Ecto neural progenitor cell (in vitro differentiated cells): ENCODE data around the gene PRIM2.
"Not testable (repeated sequence)": the region's sequence is repeated elsewhere in the genome, so short reads cannot be mapped to it uniquely, and the experiment has no call there.

ENCODE experiments used
- DNase-seq: peaks from one replicate; pipeline ENCODE4 v3.0.0-alpha.2; 2018; ENCODE audit warnings: low spot score

Gene PRIM2

DNA sequence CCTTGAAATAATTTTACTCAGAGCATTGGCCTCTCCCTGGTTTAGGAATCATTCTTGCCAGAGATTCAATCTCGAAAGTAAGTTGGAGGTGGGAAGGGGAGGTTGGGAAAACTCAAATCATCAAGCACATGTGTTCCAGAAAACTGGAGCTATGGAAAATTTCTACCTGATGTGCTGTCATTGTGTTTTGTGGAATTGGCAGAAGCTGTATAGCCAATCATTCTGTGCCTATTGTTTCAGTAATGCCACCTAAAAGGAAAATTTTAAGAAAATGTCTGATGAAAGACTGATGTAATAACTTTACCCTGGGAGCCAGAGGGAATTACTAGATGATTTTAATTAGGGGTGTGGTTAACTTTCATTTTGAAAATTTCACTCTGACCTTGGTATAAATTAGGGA is 187.8 kb downstream of the PRIM2 start:
- not testable (repeated sequence) for DNase-seq

DNA sequence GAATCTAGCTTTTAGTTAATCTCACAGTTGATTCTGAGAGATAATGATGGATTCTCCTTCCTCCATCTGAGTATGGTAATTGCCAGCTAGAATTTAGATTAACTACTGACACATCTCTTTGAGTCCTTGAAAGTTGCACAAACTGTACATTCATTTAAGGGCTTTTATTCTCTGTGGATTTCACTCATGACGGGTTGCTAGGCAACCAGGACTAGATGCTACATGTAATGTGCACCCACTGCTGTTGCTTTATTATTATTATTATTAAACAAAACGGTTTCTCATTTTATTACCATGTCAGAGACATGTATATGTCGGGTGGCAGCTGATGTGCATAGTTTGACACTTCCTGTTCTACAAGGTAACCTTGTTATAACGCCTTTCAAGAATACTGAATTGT is 193.0 kb downstream of the PRIM2 start:
- DNase-seq: not testable (repeated sequence)

DNA sequence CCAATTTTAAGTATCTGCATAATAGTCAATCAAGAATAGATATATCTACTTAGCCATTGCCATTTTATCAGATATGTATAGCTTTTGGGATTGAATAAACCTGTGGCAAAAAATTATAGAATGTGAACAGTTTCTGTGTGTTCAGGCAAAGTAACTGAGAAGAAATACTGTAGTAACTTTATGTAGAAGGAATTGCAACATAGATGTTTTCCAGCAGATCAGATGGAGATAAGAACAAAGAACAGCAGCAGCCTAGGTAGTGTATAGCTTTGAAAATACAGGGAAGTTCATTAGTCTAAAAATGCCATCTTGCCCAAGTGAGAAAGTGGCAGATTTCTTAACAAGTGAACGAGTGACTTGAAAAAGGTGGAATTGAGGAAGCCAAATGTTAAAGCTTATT is 197.7 kb downstream of the PRIM2 start:
- DNase-seq: not testable (repeated sequence)

DNA sequence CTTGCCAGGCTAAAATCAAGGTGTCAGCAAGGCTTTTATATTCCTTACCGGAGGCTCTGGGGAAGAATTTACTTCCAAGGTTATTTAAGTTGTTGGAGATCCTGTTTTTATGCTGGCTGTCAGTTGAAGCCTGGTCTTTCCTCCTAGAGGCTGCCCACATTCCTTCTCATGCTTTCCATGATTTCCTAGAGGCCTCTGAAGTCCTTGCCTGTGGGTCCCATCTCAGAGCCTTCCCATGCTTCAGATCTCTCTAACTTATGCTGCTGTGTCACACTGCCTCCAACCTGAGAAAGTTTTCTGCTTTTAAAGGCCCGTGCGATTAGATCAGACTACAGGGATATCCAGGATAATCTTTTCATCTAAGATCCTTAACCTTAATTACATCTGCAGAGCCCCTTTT is 198.4 kb downstream of the PRIM2 start:
- DNase-seq: not testable (repeated sequence)

DNA sequence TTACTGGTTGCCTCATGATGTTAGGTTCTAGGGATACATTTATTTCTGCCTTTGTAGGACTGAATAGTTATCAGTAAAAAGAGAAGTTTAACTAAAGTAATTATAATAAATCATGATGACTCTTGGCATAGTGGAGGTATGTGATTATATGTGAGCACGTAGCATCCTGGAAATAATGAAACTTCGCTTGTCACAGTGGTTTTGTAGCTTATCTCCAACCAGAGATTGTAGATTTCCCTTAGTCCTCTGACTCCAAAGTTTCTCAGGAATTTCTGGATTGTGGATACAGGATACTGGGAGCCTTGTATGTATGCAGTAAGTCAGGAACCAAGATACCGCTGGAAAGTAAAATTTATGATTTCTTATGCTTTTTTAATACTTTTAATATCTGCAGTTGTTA is 199.3 kb downstream of the PRIM2 start:
- not testable (repeated sequence) for DNase-seq

DNA sequence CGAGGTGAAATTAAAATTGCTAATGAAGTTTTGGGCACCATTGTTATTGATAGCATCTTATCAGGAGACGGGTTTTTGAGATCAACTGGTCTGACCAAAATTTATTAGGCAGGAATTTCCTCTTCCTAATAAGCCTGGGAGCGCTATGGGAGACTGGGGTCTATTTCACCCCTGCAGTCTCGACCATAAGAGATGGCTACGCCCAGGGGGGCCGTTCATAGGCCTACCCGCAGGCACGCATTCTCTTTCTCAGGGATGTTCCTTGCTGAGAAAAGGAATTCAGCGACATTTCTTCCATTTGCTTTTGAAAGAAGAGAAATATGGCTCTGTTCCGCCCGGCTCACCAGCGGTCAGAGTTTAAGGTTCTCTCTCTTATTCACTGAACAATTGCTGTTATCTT is 201.8 kb downstream of the PRIM2 start:
- DNase-seq: not testable (repeated sequence)

DNA sequence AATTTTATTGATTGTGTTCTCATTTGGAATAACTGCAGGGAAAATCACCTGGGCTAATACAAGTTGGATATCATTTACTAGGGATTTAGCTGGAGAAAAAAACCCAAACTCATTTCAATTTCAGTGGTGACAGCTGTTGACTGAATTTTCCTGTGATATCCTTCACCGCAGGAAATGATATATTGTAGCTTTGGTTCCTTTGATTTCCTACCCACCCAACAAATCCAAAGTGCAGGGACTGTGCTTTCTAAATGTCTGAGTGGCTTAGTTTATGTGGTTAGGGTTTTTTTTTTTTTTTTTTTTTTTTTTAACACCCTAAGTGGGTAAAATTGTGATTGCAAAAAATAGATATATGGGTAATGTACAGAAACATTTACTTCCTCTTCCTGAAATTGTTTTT is 203.7 kb downstream of the PRIM2 start:
- DNase-seq: not testable (repeated sequence)

DNA sequence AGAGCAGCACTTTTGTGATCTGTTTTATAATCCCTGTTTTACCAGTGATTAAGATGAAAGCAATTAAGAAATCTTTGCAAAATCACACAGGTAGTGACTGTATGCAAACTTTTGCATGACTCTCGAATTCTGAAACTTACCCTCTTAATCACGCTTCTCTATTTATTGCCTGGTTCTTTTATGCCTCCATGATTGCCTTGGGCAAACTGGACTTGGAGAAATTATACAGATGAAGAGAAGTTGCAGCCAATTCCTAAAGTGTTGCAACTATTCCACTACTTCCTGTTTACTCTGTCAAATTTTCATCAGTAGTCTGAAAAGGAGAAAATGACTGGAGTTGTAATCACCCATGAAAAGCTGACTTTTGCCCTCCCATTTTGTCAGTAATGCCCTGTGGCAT is 205.8 kb downstream of the PRIM2 start:
- not testable (repeated sequence) for DNase-seq

DNA sequence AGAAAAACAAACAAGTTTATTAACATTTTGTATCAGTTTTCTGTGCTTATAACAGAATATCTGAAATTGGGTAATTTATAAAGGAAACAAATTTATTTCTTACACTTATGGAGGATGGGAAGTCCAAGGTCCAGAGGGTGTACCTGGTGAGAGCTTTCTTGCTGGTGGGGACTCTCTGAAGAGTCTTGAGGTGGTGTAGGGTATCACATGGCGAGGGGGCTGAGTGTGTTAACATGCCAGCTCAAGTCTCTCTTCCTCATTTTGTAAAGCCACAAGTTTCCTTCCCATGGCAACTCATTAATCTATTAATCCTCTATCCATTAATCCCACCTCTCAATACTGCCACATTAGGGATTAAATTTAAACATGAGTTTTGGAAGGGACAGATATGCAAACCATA is 212.3 kb downstream of the PRIM2 start:
- DNase-seq: not testable (repeated sequence)

DNA sequence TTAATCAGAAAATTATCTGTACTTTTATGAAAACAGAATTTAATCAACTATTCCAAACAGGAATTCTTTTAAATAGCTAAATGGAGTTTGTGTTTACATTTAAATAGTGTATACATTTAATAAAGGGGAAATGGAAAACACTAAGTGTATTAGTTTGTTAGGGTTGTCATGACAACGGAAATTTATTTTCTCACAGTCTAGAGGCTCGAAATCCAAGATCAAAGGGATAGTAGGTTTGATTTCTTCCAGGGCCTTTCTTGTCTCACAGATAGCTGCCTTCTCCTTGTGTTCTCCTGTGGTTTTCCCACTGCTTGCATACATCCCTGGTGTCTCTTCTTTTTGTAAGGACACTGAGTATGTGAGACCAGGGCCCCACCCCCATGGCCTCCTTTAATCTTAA is 215.2 kb downstream of the PRIM2 start:
- DNase-seq: not testable (repeated sequence)

DNA sequence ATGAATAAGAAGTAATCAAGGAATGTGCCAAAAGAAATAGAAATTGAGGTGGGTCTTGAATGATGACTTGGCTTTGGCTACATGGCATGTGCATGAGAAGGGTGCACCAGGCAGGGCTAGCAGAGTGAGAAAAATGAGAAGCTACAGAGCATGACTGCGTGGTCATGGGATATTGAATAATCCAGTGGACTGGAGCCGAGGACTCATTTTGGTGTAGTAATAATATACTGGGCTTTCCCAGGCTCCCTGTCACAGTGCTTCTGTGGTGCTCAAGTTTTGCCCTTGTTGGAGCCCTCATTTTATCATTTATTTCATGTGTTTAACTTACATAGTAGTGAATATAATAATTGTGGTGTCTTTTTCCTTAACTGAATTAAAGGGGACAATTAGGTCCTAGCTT is 217.7 kb downstream of the PRIM2 start:
- DNase-seq: not testable (repeated sequence)

DNA sequence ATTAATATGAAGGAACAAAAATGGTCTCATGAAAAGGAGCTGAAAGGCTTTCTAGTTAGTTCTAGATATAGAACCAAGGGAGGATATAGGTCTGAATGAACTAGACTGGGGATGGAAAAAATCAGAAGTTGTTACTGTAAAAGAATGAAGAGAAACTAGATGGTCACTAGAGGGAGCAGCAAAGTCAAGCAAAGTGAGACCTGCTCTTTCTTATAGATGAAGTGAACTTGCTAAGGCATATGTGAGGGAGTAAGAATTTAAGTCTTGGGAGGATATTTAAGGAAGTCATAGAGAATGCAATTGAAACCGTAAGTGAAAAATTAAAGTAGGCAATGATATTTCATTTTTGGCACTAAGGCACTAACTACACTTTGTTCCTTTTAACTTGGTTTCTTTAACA is 218.6 kb downstream of the PRIM2 start:
- DNase-seq: not testable (repeated sequence)

DNA sequence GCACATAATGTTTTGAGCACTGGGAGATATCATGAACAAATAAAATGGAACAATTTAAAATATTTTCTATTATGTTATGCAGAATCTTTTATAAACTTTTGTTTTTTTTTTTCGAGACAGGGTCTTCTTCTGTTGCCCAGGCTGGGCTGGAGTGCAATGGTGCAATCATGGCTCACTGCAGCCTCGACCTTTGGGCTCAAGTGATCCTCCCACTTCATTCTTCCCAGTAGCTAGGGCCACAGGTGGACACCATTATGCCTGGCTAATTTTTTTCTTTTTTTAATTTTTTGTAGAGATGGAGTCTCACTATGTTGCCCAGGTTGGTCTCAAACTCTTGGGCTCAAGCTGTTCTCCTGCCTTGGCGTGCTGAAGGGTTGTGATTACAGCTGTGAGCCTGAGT is 220.5 kb downstream of the PRIM2 start:
- DNase-seq: not testable (repeated sequence)

DNA sequence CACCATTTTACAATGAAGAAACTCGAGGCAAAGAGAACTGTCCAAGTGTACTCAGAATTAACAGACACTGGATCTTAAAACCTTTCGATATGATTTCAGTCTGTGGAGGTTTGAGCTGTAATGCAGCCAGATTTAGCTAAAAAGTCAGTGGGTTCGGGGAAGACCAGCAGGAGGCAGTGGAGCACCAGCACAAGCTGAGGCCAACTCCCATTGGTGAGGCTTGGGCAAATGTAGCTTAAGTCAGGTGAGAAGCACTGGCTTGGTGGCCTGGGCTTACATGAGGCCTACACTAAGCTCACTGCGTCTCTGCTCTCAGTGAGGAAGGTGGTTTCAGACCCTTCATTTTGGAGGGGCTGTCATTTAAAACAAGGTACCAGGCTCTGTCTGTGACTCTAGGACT is 234.5 kb downstream of the PRIM2 start:
- DNase-seq: not testable (repeated sequence)

DNA sequence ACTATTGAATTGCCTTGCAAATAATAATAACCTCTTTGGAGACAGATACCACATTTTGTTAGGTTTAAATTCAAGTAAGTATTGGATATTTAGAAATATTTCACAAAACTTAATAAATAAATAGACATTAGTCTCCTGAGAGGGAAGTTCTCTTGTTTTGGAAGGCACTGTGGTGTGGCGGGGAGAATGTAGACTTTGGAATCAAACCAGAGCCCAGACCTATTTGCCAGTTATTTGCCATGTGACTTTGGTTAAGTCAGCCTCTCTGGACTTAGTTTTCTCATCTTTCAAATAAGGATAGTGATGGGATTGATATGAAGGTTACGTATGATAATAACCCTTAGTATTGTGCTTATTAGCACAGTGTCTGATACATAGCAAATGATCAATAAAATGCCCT is 240.4 kb downstream of the PRIM2 start:
- not testable (repeated sequence) for DNase-seq

DNA sequence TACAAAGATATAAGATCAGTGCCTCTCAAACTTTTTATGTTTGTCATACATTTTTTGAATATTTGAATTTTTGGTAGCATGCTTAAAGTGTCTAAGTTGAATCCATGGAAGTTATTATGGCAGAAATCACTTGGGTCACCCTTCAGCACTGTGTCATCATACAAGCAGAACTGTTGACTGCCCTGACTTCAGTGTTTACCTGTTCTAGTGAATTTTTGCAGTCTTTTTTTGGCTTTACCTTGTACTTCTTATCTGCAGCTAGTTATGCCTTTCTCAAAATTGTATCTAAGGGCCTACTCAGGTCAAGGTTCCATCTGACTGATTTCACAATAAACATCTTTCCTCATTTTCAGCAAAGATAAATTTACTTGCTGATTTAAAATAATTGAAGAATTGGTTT is 241.7 kb downstream of the PRIM2 start:
- not testable (repeated sequence) for DNase-seq

DNA sequence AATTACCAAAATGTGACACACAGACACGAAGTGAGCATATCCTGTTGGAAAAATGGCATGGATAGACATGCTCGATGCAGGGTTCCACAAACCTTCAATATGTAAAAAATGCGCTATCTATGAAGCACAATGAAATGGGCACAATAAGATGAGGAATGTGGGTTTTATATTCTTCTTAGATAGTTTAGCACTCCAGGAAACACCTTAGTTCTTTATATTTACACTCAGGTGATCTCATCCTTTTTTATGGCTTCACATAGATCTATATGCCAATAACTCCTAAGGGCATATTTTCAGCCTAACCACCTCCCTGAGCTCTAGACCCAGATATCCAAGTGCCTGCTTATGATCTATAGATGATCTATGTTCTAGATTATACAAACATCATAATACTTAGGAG is 244.8 kb downstream of the PRIM2 start:
- not testable (repeated sequence) for DNase-seq

DNA sequence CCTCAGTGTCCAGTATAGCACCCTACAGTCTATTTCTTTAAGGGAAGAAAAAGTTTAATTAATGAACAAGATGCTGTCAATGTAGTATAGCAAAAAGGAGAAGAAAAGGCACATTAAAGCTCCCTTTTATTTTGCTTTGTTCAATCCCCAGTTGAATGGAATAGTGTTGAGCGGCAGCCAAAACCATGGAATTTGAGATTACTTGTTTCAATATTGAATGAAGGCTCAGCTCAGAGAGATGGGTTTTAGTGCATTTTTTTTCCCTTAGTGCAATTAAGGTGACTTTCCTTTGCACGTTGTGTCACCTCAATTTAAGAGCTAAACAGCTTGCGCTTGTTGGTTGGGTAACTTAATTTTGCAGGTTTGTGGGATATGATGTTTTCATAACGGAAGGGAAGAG is 254.7 kb downstream of the PRIM2 start:
- DNase-seq: not testable (repeated sequence)

DNA sequence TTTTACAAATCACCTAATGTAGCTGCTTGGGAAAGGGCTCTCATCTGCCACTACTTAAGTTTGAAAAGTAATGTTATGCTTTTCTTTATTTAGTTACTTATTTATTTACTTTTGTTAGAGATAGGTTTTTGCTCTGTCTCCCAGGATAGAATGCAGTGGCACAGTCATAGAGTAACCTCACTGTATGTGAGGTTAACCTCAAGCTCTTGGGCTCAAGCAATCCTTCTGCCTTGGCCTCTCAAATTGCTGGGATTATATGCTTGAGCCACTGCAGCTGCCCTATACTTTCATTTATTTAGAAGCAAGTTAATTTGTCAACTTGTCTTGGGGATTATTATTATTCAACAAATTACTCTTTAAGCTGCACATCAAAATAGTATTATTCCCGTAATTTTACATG is 255.4 kb downstream of the PRIM2 start:
- DNase-seq: not testable (repeated sequence)

DNA sequence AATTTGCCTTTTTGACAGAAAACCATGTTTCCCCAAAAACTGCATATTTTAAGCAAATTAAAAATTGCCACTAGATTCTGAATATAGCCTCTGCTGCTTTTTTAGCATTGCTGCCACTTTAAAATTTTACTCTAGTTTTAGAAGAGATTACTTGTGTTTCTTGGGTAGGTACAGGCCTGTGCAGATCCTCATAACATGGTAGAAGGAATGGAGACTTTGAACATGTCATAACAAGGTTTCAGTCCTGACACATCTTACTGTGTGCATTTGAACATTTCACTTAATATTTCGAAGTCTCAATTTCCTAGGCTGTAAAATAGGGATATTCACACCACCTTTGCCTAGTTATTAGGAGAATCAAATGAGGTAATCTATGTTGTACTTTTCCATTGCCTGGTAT is 259.6 kb downstream of the PRIM2 start:
- not testable (repeated sequence) for DNase-seq

DNA sequence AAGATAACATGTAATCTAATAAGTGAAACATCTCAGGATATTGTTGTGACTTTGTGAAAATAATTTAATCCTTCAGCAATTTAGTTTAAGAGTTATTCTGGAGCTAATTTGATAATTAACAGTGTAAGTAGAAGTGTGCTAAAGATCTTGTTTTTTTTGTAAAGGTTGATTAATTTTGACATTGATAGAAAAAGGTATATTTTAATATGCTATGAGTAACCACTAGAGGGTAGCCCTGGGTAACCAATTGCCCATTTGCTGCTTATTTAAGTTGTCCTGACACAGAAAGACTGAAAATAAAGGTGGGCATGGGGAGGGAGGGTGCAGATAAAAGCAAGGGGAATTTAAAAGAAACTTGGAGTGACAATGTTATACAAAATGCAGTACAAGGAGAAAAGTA is 262.1 kb downstream of the PRIM2 start:
- DNase-seq: not testable (repeated sequence)

DNA sequence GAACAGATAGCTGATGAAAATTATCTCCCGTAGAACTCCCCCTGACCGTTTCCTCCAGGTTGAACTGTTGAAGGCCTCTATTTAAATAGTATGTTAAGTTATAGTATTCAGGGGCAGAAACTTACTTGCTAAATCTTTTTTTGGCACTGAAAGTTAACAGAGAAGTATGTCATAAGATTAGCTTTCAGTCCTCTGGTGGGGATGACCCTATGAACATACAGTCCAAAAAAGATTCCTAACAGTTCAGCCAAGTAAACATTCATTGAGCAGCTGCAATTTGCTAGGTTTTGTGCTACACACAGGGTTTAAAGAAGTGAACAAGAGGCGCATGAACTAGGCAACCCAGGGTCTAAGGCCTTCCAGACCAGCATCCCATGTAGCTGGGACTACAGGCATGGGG is 264.2 kb downstream of the PRIM2 start:
- not testable (repeated sequence) for DNase-seq

DNA sequence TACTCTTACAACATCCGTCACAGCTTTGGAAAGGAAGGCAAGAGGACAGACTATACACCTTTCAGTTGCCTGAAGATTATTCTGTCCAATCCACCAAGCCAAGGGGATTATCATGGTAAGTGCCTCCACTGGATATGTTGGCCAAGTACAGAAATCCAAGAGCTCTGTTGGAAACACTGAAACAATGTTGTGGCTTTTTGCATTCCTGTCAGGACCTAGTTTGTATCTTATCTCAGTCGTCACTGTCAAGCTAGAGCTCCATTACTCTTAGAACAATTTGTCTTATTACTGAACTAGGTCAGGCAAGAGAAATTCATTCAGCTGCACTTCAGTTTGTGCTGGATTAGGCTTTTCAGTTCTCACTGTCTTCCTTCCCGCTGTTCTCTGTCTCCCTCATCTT is 283.7 kb downstream of the PRIM2 start:
- DNase-seq: not testable (repeated sequence)

DNA sequence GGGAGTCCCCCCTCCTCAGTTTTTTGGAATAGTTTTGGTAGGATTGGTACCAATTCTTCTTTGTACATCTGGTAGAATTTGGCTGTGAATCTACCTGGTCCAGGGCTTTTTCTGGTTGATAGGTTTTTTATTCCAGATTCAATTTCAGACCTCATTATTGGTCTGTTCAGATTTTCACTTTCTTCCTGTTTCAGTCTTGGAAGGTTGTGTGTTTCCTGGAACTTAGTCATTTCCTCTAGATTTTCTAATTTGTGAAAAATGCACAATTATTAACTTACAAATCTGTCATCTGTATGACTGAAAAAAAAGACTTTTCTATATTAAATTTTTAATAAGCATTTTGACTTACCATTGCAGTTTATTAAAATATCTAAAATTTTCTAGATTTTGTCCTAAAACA is 287.9 kb downstream of the PRIM2 start:
- not testable (repeated sequence) for DNase-seq

DNA sequence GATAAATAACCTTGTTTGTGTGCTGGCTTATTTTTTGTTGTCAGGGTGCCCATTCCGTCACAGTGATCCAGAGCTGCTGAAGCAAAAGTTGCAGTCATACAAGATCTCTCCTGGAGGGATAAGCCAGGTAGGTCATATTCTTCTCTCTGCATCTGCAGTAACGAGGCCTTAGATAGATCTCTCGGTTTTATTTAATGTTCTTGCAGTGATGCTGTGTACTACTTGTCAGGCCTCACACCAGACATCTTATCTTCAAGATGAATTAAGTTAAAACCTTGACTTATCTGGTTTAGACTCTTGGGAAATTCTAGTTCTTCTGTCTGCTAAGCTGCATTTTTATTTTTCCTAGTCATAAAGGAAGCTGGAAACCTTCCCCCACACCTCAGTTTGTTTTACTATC is 288.9 kb downstream of the PRIM2 start:
- not testable (repeated sequence) for DNase-seq
